HUES64 (cell line): Measurements from ENCODE around the gene OSBPL2.

Experiments used
- H3K27ac ChIP-seq: 2 replicates; pipeline ENCODE4 v1.7.0; 2013; ENCODE audit warnings: low read depth, low read length, inconsistent platforms
- H3K27me3 ChIP-seq: 2 replicates; pipeline ENCODE4 v1.6.1; 2013; ENCODE audit warnings: mild to moderate bottlenecking, low read length; ENCODE audit not compliant: insufficient read depth
- H3K36me3 ChIP-seq: 2 replicates; pipeline ENCODE4 v1.6.1; 2013; ENCODE audit warnings: mild to moderate bottlenecking, low read length; ENCODE audit not compliant: insufficient read depth
- H3K4me1 ChIP-seq: 2 replicates; pipeline ENCODE4 v1.6.1; 2013; ENCODE audit warnings: mild to moderate bottlenecking, low read length, moderate library complexity; ENCODE audit not compliant: insufficient read depth
- H3K4me3 ChIP-seq: 2 replicates; pipeline ENCODE4 v1.5.1; 2013; ENCODE audit warnings: mild to moderate bottlenecking, low read length, moderate library complexity
- H3K9ac ChIP-seq: 2 replicates; pipeline ENCODE4 v1.6.1; 2013; ENCODE audit warnings: mild to moderate bottlenecking, low read depth, low read length
- H3K9me3 ChIP-seq: 2 replicates; pipeline ENCODE4 v1.6.1; 2013; ENCODE audit warnings: low read depth, low read length; ENCODE audit not compliant: insufficient read depth
- WGBS: fragments of 150-250, 120-280 bp; methylation state at CpG from one replicate; pipeline ENCODE4 v1.1.7; 2013; ENCODE audit warnings: missing lambda C conversion rate; 5-methylcytosine and 5-hydroxymethylcytosine counted together

The OSBPL2 gene

GRCh38 chr20:62216636-62217566 is 21.4 kb upstream of the OSBPL2 start:
- WGBS = 86% methylated on average over 26 of the region's 26 CpGs
- Histone ChIP-seq H3K9ac (no peak overlapping the region), H3K4me3 (no peak overlapping the region), H3K27me3 (peaks cover 50% of the 10 kb centered on the region), H3K36me3 (no peaks in the 10 kb centered on the region), H3K27ac (no peak overlapping the region), H3K9me3 (no peaks in the 10 kb centered on the region), H3K4me1 (peaks cover 11% of the 10 kb centered on the region)

DNA sequence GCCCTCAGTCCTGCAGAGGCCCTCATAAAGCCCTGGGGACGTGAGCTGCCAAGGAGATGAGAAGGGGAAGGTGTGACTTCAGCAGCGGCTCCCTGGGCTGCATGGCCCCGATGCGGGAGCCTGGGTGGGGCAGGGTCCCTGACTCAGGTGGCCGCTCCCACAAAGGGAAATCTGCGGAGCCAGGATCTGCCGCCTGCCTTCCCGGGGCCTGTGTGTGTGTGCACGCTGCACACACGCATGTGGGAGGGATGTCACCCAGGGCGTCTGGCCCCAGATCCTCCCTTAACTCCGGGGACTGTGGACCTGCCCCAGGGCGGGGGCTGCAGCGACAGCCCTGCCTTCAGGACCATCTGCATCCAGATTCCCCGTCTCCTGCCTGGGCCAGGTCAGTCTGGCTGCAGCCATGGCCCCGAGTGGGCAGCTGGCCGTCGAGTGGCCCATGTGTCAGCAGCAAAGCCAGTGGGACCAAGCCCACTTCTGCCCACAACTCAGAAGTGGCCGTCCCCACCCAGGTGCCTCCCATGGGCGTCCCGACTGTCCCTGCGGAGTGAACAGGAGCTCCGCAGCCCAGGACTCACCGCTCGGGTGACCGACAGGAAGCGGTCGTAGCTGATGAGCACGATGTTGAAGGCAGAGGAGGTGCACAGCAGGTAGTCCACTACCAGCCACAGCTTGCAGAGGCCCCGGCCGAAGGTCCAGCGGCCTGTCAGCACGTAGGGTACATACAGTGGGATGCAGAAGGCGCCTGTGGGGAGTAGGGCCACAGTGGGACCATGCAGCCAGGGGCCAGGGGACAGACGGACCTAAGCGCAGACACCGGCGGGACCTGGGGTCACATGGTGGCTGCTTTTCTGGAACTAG is 20.2 kb upstream of the OSBPL2 start:
- H3K4me3 ChIP-seq = no peak overlapping the region
- H3K36me3 ChIP-seq = no peaks in the 10 kb centered on the region
- no peaks in the 10 kb centered on the region for H3K9me3 ChIP-seq
- H3K9ac ChIP-seq = no peak overlapping the region
- no peak overlapping the region for H3K27ac ChIP-seq
- H3K4me1 ChIP-seq = peaks cover 11% of the 10 kb centered on the region
- WGBS = 64% methylated on average over 38 of the region's 38 CpGs
- H3K27me3 ChIP-seq = peaks cover 63% of the 10 kb centered on the region

GRCh38 chr20:62219101-62219991 is 19.0 kb upstream of the OSBPL2 start:
- no peaks in the 10 kb centered on the region for H3K36me3 ChIP-seq
- H3K4me1 ChIP-seq = peaks cover 11% of the 10 kb centered on the region
- H3K27me3 ChIP-seq = peaks cover 70% of the 10 kb centered on the region
- H3K9ac ChIP-seq = no peak overlapping the region
- H3K27ac ChIP-seq = no peak overlapping the region
- peak overlapping the region; percentile 55 for H3K4me3 ChIP-seq
- H3K9me3 ChIP-seq = no peaks in the 10 kb centered on the region
- WGBS = 2% methylated on average over 84 of the region's 84 CpGs

DNA sequence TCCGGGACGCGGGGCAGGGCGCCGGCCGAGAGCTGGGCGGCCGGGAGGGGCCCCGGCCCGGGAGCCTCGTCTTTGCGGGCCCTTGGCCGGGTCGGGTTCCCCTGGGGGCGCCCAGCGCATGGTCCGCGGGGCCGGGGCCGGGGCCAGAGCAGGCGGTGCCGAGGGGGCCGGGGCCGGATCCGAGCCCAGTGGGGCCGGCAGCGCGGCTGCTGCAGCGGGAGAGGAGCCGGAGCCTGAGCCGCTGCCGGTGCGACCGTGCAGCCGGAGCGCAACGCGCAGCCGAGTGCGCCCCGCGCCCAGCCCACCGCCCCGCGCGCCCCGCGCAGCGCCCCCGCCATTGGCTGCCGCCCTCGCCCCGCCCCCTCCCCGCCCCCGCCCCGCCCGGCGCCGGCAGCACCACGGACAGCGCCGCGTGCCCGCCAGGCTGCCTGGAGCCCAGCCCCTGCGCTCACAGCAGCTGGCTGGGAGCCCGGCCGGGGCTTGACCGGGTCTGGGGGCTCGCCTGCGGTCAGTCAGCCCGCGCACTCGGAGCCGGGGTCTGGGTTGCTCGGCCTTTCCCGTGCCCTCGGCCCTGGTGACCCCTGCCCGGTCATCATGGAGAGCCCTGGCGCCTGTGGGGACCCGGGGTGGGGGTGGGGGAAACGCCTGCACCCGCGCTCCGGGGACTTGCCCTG is 18.2 kb upstream of the OSBPL2 start, which contains the start of gene HRH3:
Gene HRH3, minus strand, starts transcription at position 287 of the 674 bp plus-strand sequence. CDS start 308 bp downstream, outside the sequence.
- WGBS = 1% methylated on average over 84 of the region's 84 CpGs
- H3K27me3 ChIP-seq = peaks cover 77% of the 10 kb centered on the region

DNA sequence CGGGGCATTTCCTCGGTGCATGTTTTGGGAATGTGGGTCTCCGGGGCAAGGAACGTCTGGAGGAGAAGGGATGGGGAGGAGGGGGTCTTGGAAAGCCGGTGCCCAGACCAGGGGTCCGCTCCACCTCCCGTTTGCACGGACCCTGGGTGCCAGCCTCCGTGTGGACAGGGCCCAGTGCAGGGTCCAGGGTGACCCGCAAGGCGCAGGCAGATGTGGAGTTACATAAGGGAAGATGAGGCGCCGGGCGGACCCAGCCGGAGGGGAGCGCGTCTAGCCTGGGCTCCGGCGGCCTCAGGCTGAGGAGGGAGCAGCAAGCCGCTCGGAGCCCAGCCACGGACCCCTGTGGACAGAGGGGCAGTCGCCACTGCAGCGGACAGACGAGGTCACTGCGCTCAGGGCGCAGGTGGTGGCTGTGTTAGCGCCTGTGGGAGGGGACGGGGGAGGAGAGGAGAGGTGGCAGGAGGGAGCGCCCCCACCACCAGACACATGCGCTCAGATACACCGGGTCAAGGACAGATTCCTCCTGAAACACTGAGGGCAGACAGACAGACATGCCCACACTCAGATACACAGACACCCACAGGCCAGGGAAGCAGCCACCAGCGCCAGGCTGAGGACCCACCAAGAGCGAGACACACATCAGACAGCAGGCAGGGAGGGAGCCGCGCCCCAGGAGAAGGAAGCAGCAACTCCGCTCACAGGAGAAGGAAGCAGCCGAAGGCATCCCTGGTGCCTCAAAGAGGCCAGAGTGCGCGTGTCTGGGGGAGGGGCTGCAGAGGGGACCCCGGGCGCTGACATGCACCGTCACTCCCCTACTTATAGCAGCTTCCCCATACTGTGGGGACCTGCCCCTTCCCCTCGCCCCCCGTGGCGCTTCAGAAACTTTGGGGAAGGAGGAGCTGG is 17.4 kb upstream of the OSBPL2 start:
- H3K27ac ChIP-seq = no peak overlapping the region
- H3K4me3 ChIP-seq = peak overlapping the region; percentile 41
- H3K36me3 ChIP-seq = no peaks in the 10 kb centered on the region
- peaks cover 73% of the 10 kb centered on the region for H3K27me3 ChIP-seq
- no peak overlapping the region for H3K9ac ChIP-seq
- peaks cover 11% of the 10 kb centered on the region for H3K4me1 ChIP-seq
- WGBS = 6% methylated on average over 45 of the region's 46 CpGs
- H3K9me3 ChIP-seq = no peaks in the 10 kb centered on the region

More for the DNA sequence above, 18.2 kb upstream of the OSBPL2 start, which contains the start of gene HRH3:
- peak within 1 kb of the TSS; percentile 55 for H3K4me3 ChIP-seq
- no peak within 1 kb of the TSS for H3K27ac ChIP-seq
- no peak within 1 kb of the TSS for H3K9ac ChIP-seq
- H3K36me3 ChIP-seq = no peaks in the 10 kb centered on the region
- H3K4me1 ChIP-seq = peaks cover 11% of the 10 kb centered on the region
- no peaks in the 10 kb centered on the region for H3K9me3 ChIP-seq

DNA sequence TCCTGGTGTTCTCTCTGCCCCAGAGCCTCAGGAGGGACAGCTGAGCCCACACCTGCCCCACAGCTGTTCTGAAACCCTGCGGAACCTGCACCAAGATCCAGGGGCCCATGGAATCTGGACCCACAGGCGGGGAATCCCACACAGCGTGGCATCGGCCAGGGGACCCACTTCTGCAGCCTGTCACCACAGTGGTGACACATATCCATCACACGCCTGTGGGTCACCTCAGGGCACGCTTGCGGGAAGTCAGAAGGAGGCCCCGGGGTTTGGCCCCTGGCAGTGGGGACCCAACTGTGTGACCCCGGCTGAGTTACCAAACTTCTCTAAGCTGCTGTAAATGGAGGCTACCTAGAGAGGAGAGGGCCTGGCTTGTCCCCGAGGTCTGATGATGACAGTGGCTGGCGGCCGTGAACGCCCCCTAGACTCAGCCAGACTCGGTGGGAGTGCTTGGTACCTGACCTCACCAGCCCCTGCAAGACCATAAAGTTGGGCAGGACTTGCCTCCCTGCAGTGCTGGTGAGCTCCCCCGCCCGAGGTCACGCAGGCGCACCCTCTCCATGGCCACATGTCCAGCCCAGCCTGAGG is 16.0 kb upstream of the OSBPL2 start:
- Histone ChIP-seq H3K36me3 (no peaks in the 10 kb centered on the region), H3K27ac (no peak overlapping the region), H3K9me3 (no peaks in the 10 kb centered on the region), H3K9ac (no peak overlapping the region), H3K4me3 (no peak overlapping the region), H3K4me1 (peaks cover 11% of the 10 kb centered on the region), H3K27me3 (peaks cover 67% of the 10 kb centered on the region)
- 88% methylated on average over 18 of the region's 18 CpGs for WGBS

DNA sequence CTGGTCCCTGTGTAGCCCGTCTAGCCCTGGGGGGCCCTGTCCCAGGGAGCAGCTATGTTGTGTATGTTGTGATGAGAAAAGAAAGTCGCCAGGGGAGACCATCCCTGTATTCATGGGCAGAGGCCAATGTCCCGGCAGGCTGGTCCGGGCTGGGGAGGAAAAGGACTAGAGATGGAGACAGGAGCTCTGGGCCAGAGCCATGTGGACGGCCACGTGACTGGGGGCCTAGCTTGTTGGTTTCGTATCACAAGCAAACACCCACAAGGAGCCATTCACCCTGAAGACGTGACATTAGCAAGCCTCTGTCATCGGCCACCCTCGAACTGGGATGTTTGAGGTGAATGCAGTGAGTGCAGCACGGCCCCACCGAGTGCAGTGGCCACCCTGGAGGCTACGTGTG is 15.3 kb upstream of the OSBPL2 start:
- Histone ChIP-seq H3K9ac (no peak overlapping the region), H3K36me3 (no peaks in the 10 kb centered on the region), H3K27ac (no peak overlapping the region), H3K27me3 (peaks cover 61% of the 10 kb centered on the region), H3K4me3 (no peak overlapping the region), H3K9me3 (no peaks in the 10 kb centered on the region), H3K4me1 (peaks cover 11% of the 10 kb centered on the region)
- WGBS = 82% methylated on average over 13 of the region's 13 CpGs

- WGBS = 86% methylated on average over 9 of the region's 9 CpGs
- no peak overlapping the region for H3K4me3 ChIP-seq
- no peak overlapping the region for H3K9ac ChIP-seq
- H3K4me1 ChIP-seq = peaks cover 6% of the 10 kb centered on the region
- H3K36me3 ChIP-seq = no peaks in the 10 kb centered on the region
- no peaks in the 10 kb centered on the region for H3K9me3 ChIP-seq
- peaks cover 55% of the 10 kb centered on the region for H3K27me3 ChIP-seq
- H3K27ac ChIP-seq = no peak overlapping the region
These were observed 14.8 kb upstream of the OSBPL2 start for GRCh38 chr20:62223571-62223970.

GRCh38 chr20:62224113-62224855 is 14.0 kb upstream of the OSBPL2 start:
- Histone ChIP-seq H3K4me3 (no peak overlapping the region), H3K9me3 (no peaks in the 10 kb centered on the region), H3K9ac (no peak overlapping the region), H3K27ac (no peak overlapping the region), H3K27me3 (peaks cover 48% of the 10 kb centered on the region), H3K36me3 (no peaks in the 10 kb centered on the region), H3K4me1 (peaks cover 3% of the 10 kb centered on the region; the same call in 1 of the 2 replicates)
- WGBS = 80% methylated on average over 19 of the region's 21 CpGs
